Right lobe of liver (tissue), 6 donors: ENCODE data around the gene JUND. TPM values are rescaled to one million over a fixed set of nuclear protein-coding genes. Genes with fewer than 3 reads are reported as not detected.

Source experiments
- ATAC-seq, 4 donors: fragments of 200-7000 bp; cut with Tn5 transposase; one replicate each; pipeline ENCODE4 v1.9.1; 2020; ENCODE audit warnings: mild to moderate bottlenecking in 4 of 4, moderate library complexity in 4 of 4
- DNase-seq, 3 donors: peaks; one replicate each; pipeline ENCODE4 v3.0.0-alpha.2; 2020
- H3K27ac ChIP-seq, 3 donors: fragments of 200-600 bp; one replicate each; pipeline ENCODE4 v1.8.0; 2022
- H3K27me3 ChIP-seq, 2 donors: fragments of 200-600 bp; one replicate each; pipeline ENCODE4 v1.8.0; 2022
- H3K36me3 ChIP-seq, 4 donors: fragments of 200-600 bp; sonication (generic) in 1 of 4; one replicate each; pipeline versions ENCODE4 v1.5.1 to v1.8.0; 2017 to 2022; ENCODE audit warnings: control low read depth in 1 of 4
- H3K4me1 ChIP-seq, 4 donors: fragments of 200-600 bp; sonication (generic) in 1 of 4; one replicate each; pipeline versions ENCODE4 v1.5.1 to v1.8.0; 2017 to 2022; ENCODE audit warnings: control low read depth in 1 of 4
- H3K4me3 ChIP-seq, 3 donors: fragments of 200-600 bp; one replicate each; pipeline ENCODE4 v1.8.0; 2022
- H3K9me3 ChIP-seq, 4 donors: fragments of 200-600 bp; sonication (generic) in 1 of 4; one replicate each; pipeline versions ENCODE4 v1.5.1 to v1.8.0; 2017 to 2022; ENCODE audit warnings: control low read depth in 1 of 4
- POLR2A ChIP-seq: fragments of 450-650 bp; IDR thresholded peaks from one replicate; pipeline ENCODE4 v1.6.1; 2017; ENCODE audit warnings: antibody characterized with exemption, mild to moderate bottlenecking
- WGBS: methylation state at CpG from one replicate; pipeline ENCODE4 v1.1.6; 2018; ENCODE audit warnings: low coverage, low lambda C conversion rate; ENCODE audit not compliant: insufficient coverage; ENCODE audit errors: missing lambda C conversion rate; 5-methylcytosine and 5-hydroxymethylcytosine counted together
- intact Hi-C, 2 donors: fragments of 100-400 bp; cut with DNase I; formaldehyde crosslinking; loops; one replicate each; pipeline versions ENCODE4 v1.11.2 to v1.14.1; 2022
- microRNA-seq, 2 donors: library from miRNA; unstranded; fragments of <30 nt; microRNA quantifications; one replicate each; pipeline ENCODE4, GENCODE V29; 2019 to 2020
- small RNA-seq, 2 experiments: library from RNA; depleted of rRNA; stranded (forward); fragments of <200 nt; gene quantifications; one replicate each; pipeline ENCODE3, GENCODE V24; 2016
- total RNA-seq, 6 experiments: library from RNA; depleted of rRNA in 2 of 6; stranded (reverse); fragments of >200 nt in 2 of 6; fragmentation: NEBNext Ultra II Directional in 3 of 6; extraction: Animal tissue kit (Norgen Biotek cat#: 25700) in 3 of 6; gene quantifications; one replicate each; pipeline versions ENCODE4 v1.1.0 to v1.2.4, GENCODE V29; 2016 to 2023
- TF ChIP-seq, protein P1 (sequence below), 4 donors: fragments of 200-600 bp in 3 of 4; fragments of 450-650 bp in 1 of 4; IDR thresholded peaks; one replicate each; pipeline versions ENCODE4 v1.5.1 to v1.8.0; 2016 to 2022; ENCODE audit warnings: antibody characterized with exemption in 4 of 4, mild to moderate bottlenecking in 2 of 4
- donor health status: DM: no; HTN: yes; CAD: no.
- donor health status: DM: no; HTN: no; CAD: no.
- donor health status: DM: no; HTN: no; CAD: no.
- donor health status: DM: no; HTN: yes; CAD: no.
- donor health status: DM: no; HTN: yes; CAD: no.

Gene JUND
- total RNA-seq, 6 experiments from 2014 or later: 29.3 to 188 (median 134) TPM

DNA sequence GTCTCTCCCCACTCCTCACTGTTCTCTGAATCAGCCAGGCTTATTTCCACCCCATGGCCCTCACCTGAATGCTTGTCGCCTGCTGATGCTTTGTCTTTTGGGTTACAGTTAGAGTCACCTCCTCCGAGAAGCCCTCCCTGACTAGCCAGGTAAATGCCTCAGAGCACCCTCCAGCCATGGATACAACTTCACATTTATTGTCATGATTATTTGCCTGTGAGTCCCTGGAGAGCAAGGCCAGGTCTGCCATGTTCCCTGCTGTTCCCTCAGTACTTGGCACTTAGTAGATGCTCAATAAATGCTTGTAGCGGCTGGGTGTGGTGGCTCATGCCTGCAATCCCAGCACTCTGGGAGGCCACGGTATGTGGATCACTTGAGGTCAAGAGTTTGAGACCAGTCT lies 51.5 kb downstream of the JUND start:
- intact Hi-C loops: no loop called here
- H3K36me3 ChIP-seq: no peaks in the 10 kb centered on the region
- TF ChIP-seq, protein P1, sequence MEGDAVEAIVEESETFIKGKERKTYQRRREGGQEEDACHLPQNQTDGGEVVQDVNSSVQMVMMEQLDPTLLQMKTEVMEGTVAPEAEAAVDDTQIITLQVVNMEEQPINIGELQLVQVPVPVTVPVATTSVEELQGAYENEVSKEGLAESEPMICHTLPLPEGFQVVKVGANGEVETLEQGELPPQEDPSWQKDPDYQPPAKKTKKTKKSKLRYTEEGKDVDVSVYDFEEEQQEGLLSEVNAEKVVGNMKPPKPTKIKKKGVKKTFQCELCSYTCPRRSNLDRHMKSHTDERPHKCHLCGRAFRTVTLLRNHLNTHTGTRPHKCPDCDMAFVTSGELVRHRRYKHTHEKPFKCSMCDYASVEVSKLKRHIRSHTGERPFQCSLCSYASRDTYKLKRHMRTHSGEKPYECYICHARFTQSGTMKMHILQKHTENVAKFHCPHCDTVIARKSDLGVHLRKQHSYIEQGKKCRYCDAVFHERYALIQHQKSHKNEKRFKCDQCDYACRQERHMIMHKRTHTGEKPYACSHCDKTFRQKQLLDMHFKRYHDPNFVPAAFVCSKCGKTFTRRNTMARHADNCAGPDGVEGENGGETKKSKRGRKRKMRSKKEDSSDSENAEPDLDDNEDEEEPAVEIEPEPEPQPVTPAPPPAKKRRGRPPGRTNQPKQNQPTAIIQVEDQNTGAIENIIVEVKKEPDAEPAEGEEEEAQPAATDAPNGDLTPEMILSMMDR (IDR thresholded peaks at IDR 0.05): no peak
- no peak for TF ChIP-seq POLR2A
- peaks cover 0 to 11% (median 2%) of the 10 kb centered on the region in 4 donors for H3K4me1 ChIP-seq
- H3K4me3 ChIP-seq: no peak overlapping the region
- no peaks in the 10 kb centered on the region for H3K9me3 ChIP-seq
- DNase-seq: no peak
- WGBS: 71% methylated on average over 4 of the region's 4 CpGs
- H3K27ac ChIP-seq: no peak overlapping the region
- H3K27me3 ChIP-seq: peaks cover 0 to 8% of the 10 kb centered on the region in 2 donors
- no peak for ATAC-seq

Small RNA genes within 50 kb of the gene (microRNA-seq; reads per million reads assigned to microRNA genes)
- gene MIR3188: 2.9 to 5.2 reads per million in 2 donors

Small RNA genes within 50 kb of the gene (small RNA-seq; reads per million reads assigned to genes)
- gene MIR3188 (0.39 to 0.65 reads per million in 2 experiments), gene RPL39P38 (0 reads per million in 2 experiments)

Other genes starting within 250 kb of the JUND start
- 1 to 10 TPM in 1 of 6 experiments, under 1 TPM in 5; 0.25 to 2.0 (median 0.70) TPM for gene IL12RB1, start 194.7 kb downstream of the JUND start, total RNA-seq
- gene MAST3, start 183.8 kb downstream of the JUND start, total RNA-seq: 10 to 100 TPM in 3 of 6 experiments, 1 to 10 TPM in 3; 8.0 to 17.9 (median 10.0) TPM
- 10 to 100 TPM; 11.1 to 21.4 (median 14.6) TPM for gene PIK3R2, start 128.5 kb downstream of the JUND start, total RNA-seq
- gene IFI30, start 107.8 kb downstream of the JUND start, total RNA-seq: 100 to 1,000 TPM in 3 of 6 experiments, 10 to 100 TPM in 3; 54.0 to 205 (median 91.8) TPM
- gene MPV17L2, start 88.4 kb downstream of the JUND start, total RNA-seq: 10 to 100 TPM in 2 of 6 experiments, 1 to 10 TPM in 4; 6.5 to 26.4 (median 7.5) TPM
- 1 to 10 TPM in 3 of 6 experiments, under 1 TPM in 3; 0.81 to 2.6 (median 1.4) TPM for gene RAB3A, start 77.6 kb downstream of the JUND start, total RNA-seq
- 1 to 10 TPM in 1 of 6 experiments, under 1 TPM in 5; 0.25 to 1.1 (median 0.57) TPM for gene PDE4C, start 55.2 kb downstream of the JUND start, total RNA-seq
- gene IQCN, start 7.2 kb downstream of the JUND start, total RNA-seq: 1 to 10 TPM in 5 of 6 experiments, under 1 TPM in 1; 0.82 to 5.3 (median 2.5) TPM
- gene LSM4, start 41.5 kb upstream of the JUND start, total RNA-seq: 100 to 1,000 TPM in 2 of 6 experiments, 10 to 100 TPM in 4; 37.6 to 139 (median 47.3) TPM
- 10 to 100 TPM; 33.0 to 55.5 (median 40.7) TPM for gene PGPEP1, start 59.0 kb upstream of the JUND start, total RNA-seq
- 100 to 1,000 TPM in 2 of 6 experiments, 10 to 100 TPM in 2, 1 to 10 TPM in 1, under 1 TPM in 1; 0.88 to 160 (median 57.5) TPM for gene GDF15, start 104.5 kb upstream of the JUND start, total RNA-seq
- gene LRRC25, start 116.0 kb upstream of the JUND start, total RNA-seq: 10 to 100 TPM in 1 of 6 experiments, 1 to 10 TPM in 5; 1.9 to 12.6 (median 3.2) TPM
- gene SSBP4, start 137.8 kb upstream of the JUND start, total RNA-seq: 10 to 100 TPM; 12.8 to 23.9 (median 15.9) TPM
- 1 to 10 TPM; 6.5 to 8.3 (median 7.8) TPM for gene ISYNA1, start 156.5 kb upstream of the JUND start, total RNA-seq
- 10 to 100 TPM in 2 of 6 experiments, 1 to 10 TPM in 4; 5.3 to 11.9 (median 8.6) TPM for gene ELL, start 240.4 kb upstream of the JUND start, total RNA-seq